22Rv1 (cell line): ENCODE results near the gene PLAAT3.

Source experiments
- ZFX ChIP-seq: fragments of 450-650 bp; IDR thresholded peaks from 2 replicates; pipeline ENCODE4 v1.6.1; 2017; ENCODE audit warnings: antibody characterized with exemption, borderline replicate concordance
- TF ChIP-seq, protein P1 (sequence below): fragments of 450-650 bp; IDR thresholded peaks from 2 replicates; pipeline ENCODE4 v1.5.1; 2017; ENCODE audit warnings: mild to moderate bottlenecking

DNA sequence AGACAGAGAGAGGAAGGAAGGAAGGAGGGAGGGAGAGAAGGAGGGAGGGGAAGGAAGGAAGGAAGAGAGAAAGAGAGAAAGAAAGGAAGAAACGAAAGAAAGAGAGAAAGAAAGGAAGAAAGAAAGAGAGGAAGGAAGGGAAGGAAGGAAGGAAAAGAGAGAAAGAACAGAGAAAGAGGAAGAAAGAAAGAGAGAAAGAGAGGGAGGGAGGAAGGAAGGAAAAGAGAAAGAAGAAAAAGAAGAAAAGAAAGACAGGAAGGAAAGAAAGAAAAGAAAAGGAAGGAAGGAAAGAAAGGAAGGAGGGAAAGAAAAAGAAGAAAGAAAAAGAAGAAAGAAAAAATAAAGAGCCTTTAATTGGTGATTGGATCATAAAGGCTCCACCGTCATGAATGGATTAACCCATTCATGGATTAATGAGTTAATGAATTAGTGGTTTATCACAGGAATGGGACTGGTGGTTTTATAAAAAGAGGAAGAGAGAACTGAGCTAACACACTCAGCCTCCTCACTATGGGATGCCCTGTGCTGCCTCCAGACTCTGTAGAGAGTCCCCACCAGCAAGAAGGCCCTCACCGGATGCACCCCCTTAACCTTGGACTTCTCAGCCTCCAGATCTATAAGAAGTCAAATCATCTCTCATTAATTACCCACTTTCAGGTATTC lies 42.1 kb downstream of the PLAAT3 start:
- TF ChIP-seq, protein P1, sequence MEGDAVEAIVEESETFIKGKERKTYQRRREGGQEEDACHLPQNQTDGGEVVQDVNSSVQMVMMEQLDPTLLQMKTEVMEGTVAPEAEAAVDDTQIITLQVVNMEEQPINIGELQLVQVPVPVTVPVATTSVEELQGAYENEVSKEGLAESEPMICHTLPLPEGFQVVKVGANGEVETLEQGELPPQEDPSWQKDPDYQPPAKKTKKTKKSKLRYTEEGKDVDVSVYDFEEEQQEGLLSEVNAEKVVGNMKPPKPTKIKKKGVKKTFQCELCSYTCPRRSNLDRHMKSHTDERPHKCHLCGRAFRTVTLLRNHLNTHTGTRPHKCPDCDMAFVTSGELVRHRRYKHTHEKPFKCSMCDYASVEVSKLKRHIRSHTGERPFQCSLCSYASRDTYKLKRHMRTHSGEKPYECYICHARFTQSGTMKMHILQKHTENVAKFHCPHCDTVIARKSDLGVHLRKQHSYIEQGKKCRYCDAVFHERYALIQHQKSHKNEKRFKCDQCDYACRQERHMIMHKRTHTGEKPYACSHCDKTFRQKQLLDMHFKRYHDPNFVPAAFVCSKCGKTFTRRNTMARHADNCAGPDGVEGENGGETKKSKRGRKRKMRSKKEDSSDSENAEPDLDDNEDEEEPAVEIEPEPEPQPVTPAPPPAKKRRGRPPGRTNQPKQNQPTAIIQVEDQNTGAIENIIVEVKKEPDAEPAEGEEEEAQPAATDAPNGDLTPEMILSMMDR = no peak
- no peak for TF ChIP-seq ZFX
